Stimulated activated CD4-positive, alpha-beta T cell treated with anti-CD3 and anti-CD28 coated beads, Interleukin-2, amount 100 ng/mL, for 24 hours (primary cell): Measurements from ENCODE around the gene MAGI2.

Source experiments
- DNase-seq, 2 donors: peaks; one replicate each; pipeline ENCODE4 v3.0.0-alpha.2; 2020

MAGI2 gene

GRCh38 chr7:78895393-78895792 lies 558.1 kb downstream of the MAGI2 start:
- DNase-seq, result no peak

GRCh38 chr7:78879206-78879605 lies 574.3 kb downstream of the MAGI2 start:
- DNase-seq, result no peak

GRCh38 chr7:78873117-78873516 lies 580.4 kb downstream of the MAGI2 start:
- no peak for DNase-seq

- no peak for DNase-seq
Observed at GRCh38 chr7:78864339-78864738, 589.1 kb downstream of the MAGI2 start.

- DNase-seq, result no peak
Observed at GRCh38 chr7:78863281-78863680, 590.2 kb downstream of the MAGI2 start.

- DNase-seq, result no peak
Observed at GRCh38 chr7:78862411-78862900, 591.0 kb downstream of the MAGI2 start.

- DNase-seq, result no peak
Observed at GRCh38 chr7:78852951-78853350, 600.5 kb downstream of the MAGI2 start.

GRCh38 chr7:78850093-78850740 lies 603.2 kb downstream of the MAGI2 start:
- DNase-seq, result no peak

- DNase-seq, result no peak
Observed at GRCh38 chr7:78845155-78845554, 608.3 kb downstream of the MAGI2 start.

GRCh38 chr7:78842068-78842467 lies 611.4 kb downstream of the MAGI2 start:
- DNase-seq, result no peak

GRCh38 chr7:78835897-78836296 lies 617.6 kb downstream of the MAGI2 start:
- DNase-seq, result no peak

- no peak for DNase-seq
Observed at GRCh38 chr7:78828317-78828716, 625.1 kb downstream of the MAGI2 start.

GRCh38 chr7:78803501-78804127 lies 649.9 kb downstream of the MAGI2 start:
- no peak for DNase-seq

GRCh38 chr7:78794101-78794500 lies 659.4 kb downstream of the MAGI2 start:
- no peak for DNase-seq

GRCh38 chr7:78792624-78793023 lies 660.8 kb downstream of the MAGI2 start:
- DNase-seq, result no peak

- DNase-seq, result no peak
Observed at GRCh38 chr7:78792006-78792405, 661.5 kb downstream of the MAGI2 start.

- no peak for DNase-seq
Observed at GRCh38 chr7:78788464-78788863, 665.0 kb downstream of the MAGI2 start.

- no peak for DNase-seq
Observed at GRCh38 chr7:78787854-78788253, 665.6 kb downstream of the MAGI2 start.

- no peak for DNase-seq
Observed at GRCh38 chr7:78786055-78786454, 667.4 kb downstream of the MAGI2 start.

GRCh38 chr7:78783179-78783962 lies 670.1 kb downstream of the MAGI2 start:
- no peak for DNase-seq

- no peak for DNase-seq
Observed at GRCh38 chr7:78780560-78780959, 672.9 kb downstream of the MAGI2 start.

GRCh38 chr7:78779788-78780187 lies 673.7 kb downstream of the MAGI2 start:
- DNase-seq, result no peak

- DNase-seq, result no peak
Observed at GRCh38 chr7:78777829-78778228, 675.6 kb downstream of the MAGI2 start.
